Measurements from ENCODE around the gene SIK3.

The SIK3 gene

DNA sequence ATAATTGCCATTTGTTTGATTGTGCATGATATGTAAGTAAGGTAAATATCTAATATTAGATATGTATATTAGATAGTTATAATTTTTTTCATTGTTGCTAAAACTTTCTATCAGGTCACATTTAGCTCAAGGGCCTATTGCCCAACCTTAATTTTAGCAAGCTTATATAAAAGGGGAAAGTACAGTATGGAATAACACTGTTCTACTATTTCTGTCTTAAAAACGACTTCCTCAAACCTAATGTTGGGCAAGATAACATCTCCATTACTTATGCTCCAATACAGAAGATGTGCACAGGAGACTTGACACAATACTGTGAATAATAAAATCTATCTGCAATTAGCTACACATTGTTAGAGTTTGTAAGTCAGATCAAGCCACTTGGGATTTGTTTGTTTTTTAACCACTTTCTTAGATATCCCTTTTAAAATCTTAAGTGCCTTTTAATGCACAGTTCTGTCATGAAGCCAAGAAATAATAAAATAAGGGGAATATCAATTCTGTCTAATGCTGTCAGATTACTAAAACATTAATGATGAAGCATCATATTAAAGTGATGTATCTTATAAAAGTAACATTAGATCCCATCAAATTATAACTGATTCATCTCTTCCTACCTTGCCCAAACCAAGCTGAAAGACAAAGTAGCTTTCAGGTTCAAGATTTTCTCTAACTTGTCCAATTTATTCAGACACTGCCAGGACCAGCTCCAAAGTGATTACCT is 98.1 kb downstream of the SIK3 start:
- DNase-seq: peak; percentile 71

DNA sequence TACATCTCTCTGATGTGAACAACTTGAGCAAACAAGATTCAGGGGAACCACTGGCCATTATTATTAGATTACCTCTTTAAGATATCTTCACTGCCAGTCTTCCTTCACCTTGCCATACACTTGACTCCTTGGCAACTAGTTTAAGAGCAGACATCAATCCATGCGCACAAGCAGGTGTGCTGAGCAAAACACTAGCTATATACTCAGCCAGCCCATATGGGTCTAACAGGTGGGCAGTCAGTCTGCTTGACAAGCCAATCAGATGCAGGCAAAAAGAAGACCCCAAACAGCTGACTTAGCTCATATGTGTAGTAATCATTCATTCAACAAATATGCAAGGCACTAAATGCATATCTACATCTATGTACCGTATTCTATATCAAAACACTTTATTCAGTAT is 101.2 kb downstream of the SIK3 start:
- no peak for DNase-seq

DNA sequence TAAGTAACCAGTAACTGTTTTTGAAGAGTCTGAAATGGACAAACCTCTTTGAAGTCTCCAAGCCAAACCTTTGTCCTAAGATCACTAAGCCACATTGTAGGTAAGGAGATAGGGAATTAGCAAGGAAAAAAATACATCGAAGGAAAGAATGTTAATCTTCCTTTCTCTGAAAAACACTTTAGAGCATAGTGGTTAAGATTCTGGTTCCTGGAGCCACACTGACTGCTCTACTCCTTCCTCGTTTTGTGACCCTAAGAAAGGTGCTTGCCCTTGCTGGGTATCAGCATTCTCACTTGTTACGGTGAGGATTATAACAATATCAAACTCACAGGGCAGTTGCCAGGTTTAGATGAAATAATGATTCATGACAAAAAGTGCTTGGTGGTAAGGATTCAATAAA is 104.0 kb downstream of the SIK3 start:
- no peak for DNase-seq

DNA sequence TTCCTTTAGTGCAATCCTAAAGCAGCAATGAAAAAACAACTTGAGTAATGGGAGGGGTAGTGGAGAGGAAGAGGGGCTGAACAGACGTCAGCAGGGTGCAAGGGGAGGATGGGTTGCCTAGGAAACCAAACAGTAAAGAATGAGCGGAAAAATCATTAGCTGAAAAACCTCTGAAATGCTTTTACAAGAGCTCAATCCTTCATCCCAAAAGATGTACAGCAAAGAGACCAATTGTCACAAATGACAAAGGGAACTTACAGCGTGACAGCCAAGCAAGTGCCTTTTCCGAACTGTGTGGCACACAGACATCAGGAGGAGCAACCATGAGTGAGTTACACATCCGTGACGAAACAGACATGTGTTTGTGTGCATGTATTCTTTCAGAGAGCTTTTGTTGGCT is 104.6 kb downstream of the SIK3 start:
- no peak for DNase-seq

DNA sequence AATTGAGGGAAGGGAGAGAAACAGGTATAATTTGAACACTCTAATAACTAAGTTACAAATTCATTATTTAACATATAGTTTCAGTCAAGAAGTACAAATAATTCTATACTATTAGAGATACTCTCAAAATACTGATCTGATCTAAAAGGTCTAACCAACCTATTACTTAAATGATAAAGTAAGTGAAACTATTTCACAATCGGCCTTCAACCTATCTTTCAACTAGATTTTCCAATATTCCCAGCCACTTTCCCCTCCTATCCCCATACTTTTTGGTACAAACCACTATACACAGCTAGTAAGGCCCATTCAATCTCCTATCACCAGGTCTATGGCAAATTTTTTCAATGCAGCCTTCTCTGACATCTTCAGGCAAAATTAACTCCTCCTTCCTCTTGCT is 106.7 kb downstream of the SIK3 start:
- no peak for DNase-seq

DNA sequence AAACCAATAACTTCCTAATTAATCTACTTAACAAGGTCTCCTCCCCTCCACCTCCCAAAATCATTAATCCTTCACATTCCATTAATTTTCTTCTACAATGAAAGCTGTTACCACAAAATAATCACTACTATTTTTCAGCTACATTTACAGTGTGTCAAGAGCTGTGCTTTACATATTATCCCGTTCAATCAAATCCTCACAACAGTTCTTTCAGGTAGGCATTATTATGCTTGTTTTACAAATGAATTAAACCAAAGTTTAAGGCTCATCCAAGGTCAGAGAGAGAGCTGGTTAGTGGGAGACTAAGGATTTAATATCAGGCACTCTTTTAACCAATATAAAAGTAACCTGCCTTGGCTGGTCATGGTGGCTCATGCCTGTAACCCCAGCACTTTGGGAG is 107.4 kb downstream of the SIK3 start:
- DNase-seq: no peak

DNA sequence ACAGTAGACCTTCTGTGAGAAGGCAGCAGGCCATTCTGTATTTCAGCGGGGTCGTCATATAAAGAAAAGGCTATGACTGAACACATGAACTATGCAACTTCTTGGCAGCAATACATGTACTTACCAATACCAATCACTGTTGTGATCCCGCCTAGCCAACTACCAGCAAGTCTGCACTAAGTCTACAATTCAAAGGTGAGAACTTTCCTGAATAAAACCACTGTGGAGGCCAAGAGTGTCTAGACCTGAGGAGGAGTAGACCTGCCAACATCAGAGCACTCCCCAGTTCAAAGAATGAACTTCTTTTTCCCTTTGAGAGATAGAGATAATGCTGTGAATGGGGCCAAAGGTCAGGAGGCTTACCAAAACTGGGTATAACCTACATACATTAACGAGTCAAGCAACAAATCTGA is 108.2 kb downstream of the SIK3 start:
- no peak for DNase-seq

DNA sequence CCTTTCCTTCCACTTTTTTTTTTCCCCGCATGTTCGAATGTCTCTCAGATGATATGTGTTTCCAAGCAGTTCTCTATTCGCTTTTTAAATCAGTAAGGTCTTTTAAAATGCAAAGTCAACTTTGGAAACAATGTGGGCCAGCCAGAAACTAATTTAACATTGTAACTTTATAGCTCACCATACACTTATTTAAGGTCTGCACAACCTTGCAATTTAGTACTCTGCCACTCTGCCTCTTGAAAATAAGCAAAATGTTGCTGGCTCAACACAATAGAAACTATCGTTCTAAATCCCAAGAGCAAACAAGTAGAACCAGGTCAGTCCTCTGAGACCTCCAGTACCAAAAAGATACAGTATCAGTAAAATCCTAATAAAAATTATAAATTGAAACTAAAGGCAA is 109.0 kb downstream of the SIK3 start:
- DNase-seq: no peak

DNA sequence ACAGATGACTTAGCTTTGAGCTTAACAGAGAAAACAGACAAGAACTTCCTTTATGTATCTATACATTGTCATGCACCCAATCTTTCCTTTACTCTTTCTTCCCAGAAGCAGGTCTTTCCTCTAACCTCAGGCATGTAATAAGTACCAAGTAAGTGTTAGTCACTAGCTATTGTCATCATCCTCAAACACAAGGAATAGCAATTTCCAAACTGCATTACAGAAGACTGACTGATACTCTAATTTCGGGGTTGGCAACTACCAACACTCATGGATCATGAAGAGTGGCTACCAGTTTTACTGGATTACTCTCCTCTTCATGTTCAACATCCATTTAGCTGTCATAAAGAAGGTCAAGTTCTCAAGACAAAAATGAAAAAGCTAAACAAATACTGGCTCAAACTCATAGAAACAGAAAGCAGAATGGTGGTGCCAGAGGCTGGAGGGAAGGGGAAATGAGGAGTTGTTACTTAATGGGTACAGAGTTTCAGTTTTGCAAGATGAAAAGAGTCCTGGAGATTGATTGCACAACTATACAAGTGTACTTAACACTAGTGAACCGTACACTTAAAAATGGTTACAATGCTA is 111.6 kb downstream of the SIK3 start:
- peak; percentile 64 for DNase-seq

DNA sequence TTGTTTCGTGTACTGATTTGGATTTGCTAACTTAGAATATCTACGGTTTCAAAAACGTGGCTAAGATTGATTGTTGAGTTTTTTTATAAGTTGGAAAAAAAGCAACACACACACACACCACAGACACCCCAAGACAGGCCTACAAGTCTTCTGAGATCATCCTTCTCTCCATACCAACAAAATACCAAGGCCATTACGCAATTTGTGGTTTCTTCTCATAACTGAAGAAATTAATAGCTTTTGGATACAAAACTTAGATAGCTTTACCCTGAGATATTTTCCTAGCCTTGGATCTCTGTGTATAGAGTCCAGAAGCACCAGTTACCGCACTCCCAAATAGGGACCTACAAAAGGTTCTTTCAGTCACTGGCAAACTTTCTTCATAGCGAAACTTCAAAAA is 113.6 kb downstream of the SIK3 start:
- DNase-seq: peak; percentile 81

DNA sequence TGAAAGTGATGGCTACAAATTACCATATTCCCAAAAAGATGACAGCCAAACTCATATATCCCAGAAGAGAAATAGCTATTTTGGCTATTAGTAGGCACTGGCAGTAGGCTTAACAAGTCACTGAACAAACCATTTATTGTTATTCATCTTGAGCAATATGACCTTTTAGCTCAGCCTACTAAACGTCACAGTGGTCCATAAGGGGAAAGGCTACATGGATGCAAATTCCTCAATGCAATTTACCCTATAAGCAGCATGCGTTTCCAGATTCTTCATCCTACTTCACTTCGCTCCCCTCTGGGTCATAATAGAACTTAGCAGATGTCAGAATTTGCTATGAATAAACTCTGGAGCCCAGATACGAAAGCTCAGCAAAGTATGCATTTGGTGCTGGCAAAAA is 114.0 kb downstream of the SIK3 start:
- DNase-seq: no peak

DNA sequence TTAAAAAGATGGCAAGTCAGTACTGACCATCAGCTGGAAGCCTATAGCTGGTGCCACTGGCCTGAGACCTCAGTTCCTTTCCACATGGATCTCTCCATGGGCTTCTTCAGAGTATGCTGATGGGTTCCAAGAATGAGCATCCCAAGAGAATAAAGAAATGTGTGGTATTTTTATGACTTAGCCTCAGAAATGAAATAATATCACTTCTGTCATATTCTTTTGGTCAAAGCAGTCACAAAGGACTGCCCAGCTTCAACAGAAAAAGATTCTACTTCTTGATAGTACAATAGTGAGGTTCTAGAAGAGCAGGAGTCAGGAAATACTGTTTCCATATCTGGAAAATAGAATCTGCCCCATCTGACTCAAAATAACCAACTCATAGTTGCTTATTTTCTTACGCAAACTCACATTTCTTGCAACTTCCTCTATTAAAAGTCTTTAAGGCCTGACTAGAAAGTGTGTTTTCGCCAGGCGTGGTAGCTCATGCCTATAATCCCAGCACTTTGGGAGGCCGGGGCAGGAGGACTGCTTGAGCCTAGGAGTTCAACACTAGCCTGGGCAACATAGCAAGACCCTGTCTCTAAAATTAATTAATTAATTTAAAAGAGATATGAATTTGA is 116.9 kb downstream of the SIK3 start:
- DNase-seq: peak; percentile 59

DNA sequence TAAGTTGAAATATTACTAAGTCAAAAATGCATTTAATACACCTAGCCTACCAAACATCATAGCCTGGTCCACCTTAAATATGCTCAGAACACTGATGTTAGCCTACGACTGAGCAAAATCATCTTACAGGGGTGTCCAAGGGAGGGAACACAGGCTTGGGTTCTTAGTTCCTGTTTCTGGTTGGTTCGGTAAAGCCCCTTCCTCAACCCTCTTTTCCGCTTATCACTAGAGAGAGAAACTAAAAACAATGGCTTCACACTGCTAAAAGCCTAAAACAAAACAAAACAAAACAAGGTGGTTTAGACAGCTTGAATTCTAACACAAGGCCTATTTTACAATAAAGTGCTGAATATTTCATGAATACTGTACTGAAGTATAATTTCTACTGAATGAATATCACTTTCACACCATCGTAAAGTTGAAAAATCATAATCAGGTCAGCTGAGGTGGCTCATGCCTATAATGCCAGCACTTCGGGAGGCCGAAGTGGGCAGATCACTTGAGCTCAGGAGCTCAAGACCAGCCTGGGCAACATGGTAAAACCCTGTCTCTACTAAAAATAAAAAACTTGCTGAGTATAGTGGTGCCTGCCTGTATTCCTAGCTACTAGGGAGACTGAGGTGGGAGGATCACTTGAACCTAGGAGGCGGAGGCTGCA is 118.0 kb downstream of the SIK3 start:
- no peak for DNase-seq

DNA sequence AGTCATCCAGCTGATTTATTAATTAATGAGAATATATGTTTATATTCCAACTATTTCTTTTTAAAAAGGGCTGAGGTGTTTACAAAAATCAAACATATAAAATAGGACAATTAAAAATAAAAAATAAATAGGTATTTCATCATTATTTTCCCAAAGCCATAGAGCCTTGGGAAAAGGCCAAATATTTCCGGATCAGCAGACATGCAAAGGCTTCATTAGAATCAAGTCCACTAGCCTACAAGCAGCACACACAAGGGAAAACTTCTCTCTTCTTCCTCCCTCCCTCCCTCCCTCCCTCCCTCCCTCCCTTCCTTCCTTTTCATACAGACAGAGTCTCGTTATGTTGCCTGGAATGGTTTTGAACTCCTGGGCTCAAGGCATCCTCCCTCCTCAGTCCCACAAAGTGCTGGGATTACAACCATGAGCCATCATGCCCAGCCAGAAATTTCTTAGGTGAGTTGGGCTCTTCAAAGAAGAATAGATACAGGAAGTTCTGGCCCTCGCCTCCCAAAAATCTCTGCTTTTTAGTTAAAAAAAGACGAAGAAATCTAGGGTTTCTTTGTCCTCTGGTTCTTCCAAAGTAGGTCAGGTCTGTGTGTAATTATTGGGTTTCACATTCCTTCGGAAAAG is 121.2 kb downstream of the SIK3 start:
- DNase-seq: no peak

DNA sequence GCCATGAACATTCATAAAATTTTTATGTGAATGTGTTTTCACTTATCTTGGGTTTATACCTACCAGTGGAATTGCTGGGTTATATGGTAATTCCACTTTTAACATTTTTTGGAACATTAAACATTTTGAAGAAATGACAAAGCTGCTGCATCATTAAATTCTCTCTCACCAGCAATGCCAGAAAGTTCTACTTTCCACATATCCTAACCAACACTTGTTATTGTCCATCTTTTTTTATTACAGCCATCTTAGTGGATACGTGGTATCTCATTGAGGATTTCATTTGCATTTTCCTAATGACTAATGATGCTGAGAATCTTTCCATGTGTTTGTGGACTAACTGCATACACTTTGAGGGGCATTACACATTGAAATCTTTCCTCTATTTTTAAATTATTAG is 122.6 kb downstream of the SIK3 start:
- no peak for DNase-seq

DNA sequence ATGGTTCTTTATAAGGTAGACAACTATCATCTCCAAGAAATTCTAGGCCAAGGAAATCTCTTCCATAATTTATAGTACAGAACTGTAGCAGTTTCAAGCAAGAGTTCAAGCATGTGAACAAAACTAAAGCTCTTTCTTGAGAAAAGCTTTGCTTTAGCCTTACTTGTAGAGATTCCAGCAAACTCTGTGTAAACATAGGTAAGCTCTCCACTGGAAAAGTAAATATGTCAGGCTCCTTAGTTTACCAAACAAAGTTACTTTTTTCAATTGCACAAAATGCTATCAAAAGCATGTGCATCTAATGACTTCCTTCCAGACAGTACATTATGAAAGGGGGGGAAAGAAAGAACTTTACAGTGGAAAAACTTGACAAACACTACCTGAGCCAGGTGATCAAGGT is 125.0 kb downstream of the SIK3 start:
- no peak for DNase-seq

DNA sequence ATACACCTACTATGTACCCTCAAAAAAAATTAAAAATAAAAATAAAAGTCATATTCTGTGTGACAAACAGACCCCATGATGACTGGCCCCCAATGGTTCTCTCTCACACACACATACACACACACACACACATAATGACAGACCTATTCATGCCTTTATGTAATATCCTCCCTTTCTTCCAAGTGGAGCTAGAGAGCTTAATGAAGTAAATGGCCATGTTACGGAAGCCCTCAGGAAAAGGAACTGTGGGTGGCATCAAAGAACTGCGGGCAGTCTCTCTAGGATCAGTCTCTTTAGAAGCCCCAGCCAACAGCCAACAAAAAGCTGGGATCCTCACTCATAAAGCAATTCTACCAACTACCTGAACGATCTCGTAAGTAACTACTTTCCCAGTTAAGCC is 125.5 kb downstream of the SIK3 start:
- DNase-seq: no peak

DNA sequence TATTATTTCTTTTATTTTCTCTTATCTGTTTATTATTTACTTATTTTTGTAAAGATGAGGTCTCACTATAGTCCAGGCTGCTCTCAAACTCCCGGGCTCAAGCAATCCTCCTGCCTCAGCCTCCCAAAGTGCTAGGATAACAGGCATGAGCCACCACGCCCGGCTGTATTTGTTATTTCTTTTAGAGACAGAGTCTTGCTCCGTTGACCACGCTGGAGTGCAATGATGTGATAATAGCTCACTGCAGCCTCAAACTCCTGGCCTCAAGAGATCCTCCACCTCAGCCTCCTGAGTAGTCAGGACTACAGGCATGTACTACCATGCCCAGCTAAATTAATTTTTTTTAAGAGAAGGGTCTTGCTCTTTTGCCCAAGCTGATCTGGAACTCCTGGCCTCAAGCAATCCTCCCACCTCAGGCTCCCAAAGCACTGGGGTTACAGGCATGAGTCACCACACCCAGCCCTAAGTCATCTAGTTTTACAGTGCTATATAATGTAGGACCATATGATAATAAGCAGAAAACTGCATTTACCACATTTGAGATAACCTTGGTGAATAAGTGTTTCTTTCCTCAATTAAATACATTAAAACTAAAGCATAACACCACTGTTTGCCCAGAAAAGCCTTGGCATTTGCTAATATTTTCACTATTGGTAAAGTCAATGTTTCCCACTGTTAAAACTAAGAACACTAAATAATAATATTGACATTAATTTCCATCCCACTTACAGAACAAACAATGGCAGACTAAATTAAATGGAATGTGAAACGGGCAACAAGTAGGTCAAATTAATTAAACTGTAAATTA is 127.5 kb downstream of the SIK3 start:
- peak; percentile 54 for DNase-seq

DNA sequence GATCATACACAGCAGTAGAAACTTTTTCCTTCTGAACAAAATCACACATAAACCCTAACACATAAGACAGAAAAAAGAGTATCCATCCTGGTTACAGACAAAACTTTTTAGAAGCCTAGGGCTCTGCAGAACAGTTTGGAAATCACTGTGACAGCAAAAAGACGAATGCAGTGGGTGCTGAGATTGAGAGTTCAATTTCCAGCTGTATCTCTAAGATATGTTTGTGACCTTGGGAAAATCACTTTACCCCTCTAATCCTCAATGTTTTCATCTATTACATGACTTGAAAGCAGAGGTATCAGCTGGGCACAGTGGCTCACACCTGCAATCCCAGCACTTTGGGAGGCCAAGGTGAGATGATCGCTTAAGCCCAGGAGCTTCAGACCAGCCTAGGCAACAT is 128.5 kb downstream of the SIK3 start:
- DNase-seq: no peak

DNA sequence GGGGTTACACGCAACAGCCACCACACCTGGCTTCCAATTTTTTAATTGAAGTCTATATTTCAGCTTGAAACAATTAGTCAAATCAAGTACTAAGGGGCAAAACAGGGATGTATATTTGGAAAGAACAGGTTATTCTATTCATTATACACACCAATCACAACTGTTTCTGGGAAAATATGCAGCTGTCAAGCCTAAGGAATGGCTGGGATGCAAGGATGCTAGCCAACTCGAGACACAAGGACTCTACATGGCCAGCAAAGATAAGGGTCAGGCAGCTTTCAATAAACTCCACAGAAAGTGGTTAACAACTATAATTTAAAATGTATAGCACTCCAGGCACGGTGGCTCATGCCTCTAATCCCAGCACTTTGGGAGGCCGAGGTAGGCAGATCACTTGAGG is 134.0 kb downstream of the SIK3 start:
- DNase-seq: no peak

DNA sequence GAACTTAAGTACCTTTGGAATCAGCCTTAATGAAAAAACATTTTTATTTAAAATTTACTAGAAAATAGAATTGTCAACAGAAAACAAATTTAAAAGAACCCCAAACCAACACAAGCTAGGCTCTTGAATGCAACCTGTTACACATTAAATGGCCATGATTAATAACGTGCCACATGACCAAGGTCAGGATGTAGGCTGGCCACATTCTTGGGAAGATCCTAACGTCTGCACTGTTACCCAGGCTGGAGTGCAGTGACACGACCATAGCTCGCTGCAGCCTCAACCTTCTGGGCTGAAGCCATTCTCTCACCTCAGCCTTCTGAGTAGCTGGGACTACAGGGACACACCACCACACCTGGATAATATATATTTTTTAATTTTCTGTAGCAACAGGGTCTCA is 134.4 kb downstream of the SIK3 start:
- DNase-seq: no peak

DNA sequence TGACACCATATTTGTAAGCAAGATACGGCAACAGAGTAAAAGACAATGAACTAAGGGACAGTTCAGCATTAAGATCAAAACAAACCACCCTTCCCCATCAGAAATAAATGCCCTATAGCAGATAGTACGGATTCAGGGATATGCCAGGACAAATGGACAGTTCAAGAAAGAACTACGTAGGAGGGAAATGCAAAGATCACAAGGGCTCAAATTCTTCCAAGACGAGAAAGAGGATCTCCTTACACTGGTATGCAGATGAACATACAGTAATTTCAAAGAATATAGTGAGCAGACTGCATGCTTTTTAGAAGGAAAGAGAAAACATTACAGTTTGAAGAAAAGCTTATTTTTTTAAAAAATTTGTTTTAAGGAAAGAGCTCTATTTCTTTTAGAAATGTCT is 136.1 kb downstream of the SIK3 start:
- no peak for DNase-seq

DNA sequence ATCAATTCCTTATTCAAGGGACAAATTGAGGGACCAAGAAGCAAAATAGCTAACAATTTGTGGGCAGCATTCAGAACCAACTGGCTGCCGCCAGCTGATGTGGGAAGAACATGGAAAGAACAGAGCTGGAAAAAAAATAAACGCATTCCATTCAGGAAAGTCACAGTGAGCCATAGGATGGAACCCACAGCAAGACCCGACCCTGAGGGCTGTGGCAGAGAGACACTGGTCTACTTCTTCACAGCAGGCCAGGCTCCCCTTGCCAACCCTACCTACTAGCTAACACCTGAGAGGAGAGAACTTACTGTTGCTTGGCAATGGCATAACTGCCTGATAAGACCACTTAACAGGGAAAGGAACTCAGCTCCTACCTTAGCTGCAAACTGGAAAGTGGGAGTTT is 137.3 kb downstream of the SIK3 start:
- DNase-seq: no peak
